H1 (cell line): ENCODE results near the gene RNFT2. TPM values are rescaled to one million over a fixed set of nuclear protein-coding genes. Genes with fewer than 3 reads are reported as not detected.

Experiments used
- CTCF ChIA-PET: fragments of 300-600 bp; sonication (Branson Sonifier 250); formaldehyde crosslinking; loops from one replicate; lab custom pipeline; 2021; ENCODE audit not compliant: partially characterized antibody; lab: Charles Lee
- POLR2A ChIA-PET: fragments of 300-600 bp; sonication (Branson Sonifier 250); formaldehyde crosslinking; loops from one replicate; lab custom pipeline; 2021; ENCODE audit warnings: inconsistent platforms; ENCODE audit not compliant: partially characterized antibody; lab: Charles Lee
- DNase-seq, 2 experiments: peaks; one replicate each; pipeline versions ENCODE4 v3.0.0 to v3.0.0-alpha.2; 2010 to 2022; ENCODE audit warnings: low spot score in 2 of 2, low read depth in 1 of 2, mixed read lengths in 1 of 2
- FAIRE-seq: peaks from 2 replicates; lab custom pipeline; 2011; peaks lifted over from hg19 to GRCh38; lab: Jason Lieb, UNC
- H2AFZ ChIP-seq: 2 replicates; pipeline ENCODE4 v1.8.1; 2012; ENCODE audit warnings: low read length, inconsistent platforms
- H2AK5ac ChIP-seq: 2 replicates; pipeline ENCODE4 v1.6.1; 2013; ENCODE audit warnings: low read depth, low read length
- H2BK120ac ChIP-seq: replicated peaks from 2 replicates; pipeline ENCODE3; 2013; ENCODE audit warnings: low read depth, low read length, inconsistent platforms
- H2BK12ac ChIP-seq: 2 replicates; pipeline ENCODE4 v1.6.1; 2013; ENCODE audit warnings: low read depth, low read length
- H2BK15ac ChIP-seq: 2 replicates; pipeline ENCODE4 v1.6.1; 2013; ENCODE audit warnings: low read length
- H2BK20ac ChIP-seq: 2 replicates; pipeline ENCODE4 v1.6.1; 2013; ENCODE audit warnings: low read length
- H2BK5ac ChIP-seq: 2 replicates; pipeline ENCODE4 v1.6.1; 2013; ENCODE audit warnings: low read depth, low read length
- H3K14ac ChIP-seq: 2 replicates; pipeline ENCODE4 v1.6.1; 2013; ENCODE audit warnings: inconsistent platforms; ENCODE audit not compliant: insufficient read length
- H3K18ac ChIP-seq: 2 replicates; pipeline ENCODE4 v1.6.1; 2013; ENCODE audit warnings: low read length; ENCODE audit errors: extremely low read depth
- H3K23ac ChIP-seq: 2 replicates; pipeline ENCODE4 v1.6.1; 2013; ENCODE audit warnings: inconsistent platforms; ENCODE audit not compliant: insufficient read length
- H3K23me2 ChIP-seq: 2 replicates; pipeline ENCODE4 v1.6.1; 2013; ENCODE audit warnings: low read depth, low read length
- H3K27ac ChIP-seq: 2 replicates; pipeline ENCODE4 v1.6.1; 2011; ENCODE audit warnings: low read depth, low read length, inconsistent platforms
- H3K27me3 ChIP-seq, 4 experiments: replicated peaks in 1 of 4; 1 replicate in 1 of 4; 2 replicates in 3 of 4; pipeline versions ENCODE4 v1.6.1 to v1.8.1; 2011 to 2013; ENCODE audit warnings: low read length in 3 of 4, mild to moderate bottlenecking in 3 of 4, inconsistent platforms in 2 of 4, mixed read lengths in 2 of 4, moderate library complexity in 1 of 4; ENCODE audit not compliant: control insufficient read depth in 3 of 4, insufficient read depth in 3 of 4; ENCODE audit errors: extremely low read depth in 1 of 4
- H3K36me3 ChIP-seq, 4 experiments: 2 replicates each; pipeline versions ENCODE4 v1.6.1 to v1.8.1; 2011 to 2013; ENCODE audit warnings: mild to moderate bottlenecking in 4 of 4, low read length in 3 of 4, moderate library complexity in 2 of 4, control low read depth in 1 of 4, inconsistent platforms in 1 of 4; ENCODE audit not compliant: insufficient read depth in 4 of 4, control insufficient read depth in 2 of 4
- H3K4ac ChIP-seq: replicated peaks from 2 replicates; pipeline ENCODE3; 2013; ENCODE audit warnings: low read length, low read depth, mixed read lengths, inconsistent platforms; ENCODE audit not compliant: insufficient read length
- H3K4me1 ChIP-seq, 4 experiments: replicated peaks in 1 of 4; 1 replicate in 1 of 4; 2 replicates in 3 of 4; pipeline versions ENCODE4 v1.6.1 to v1.8.1; 2011 to 2013; ENCODE audit warnings: low read length in 3 of 4, inconsistent platforms in 2 of 4, mixed read lengths in 1 of 4; ENCODE audit not compliant: insufficient read depth in 4 of 4, control insufficient read depth in 3 of 4
- H3K4me2 ChIP-seq, 2 experiments: 2 replicates each; pipeline versions ENCODE4 v1.6.1 to v1.8.1; 2011 to 2013; ENCODE audit warnings: low read depth in 2 of 2, low read length in 2 of 2, control low read depth in 1 of 2, inconsistent platforms in 1 of 2, mild to moderate bottlenecking in 1 of 2; ENCODE audit not compliant: insufficient read depth in 1 of 2
- H3K4me3 ChIP-seq, 4 experiments: fragments of 200-600, 300-600 bp in 1 of 4; sonication (generic), shearing (Covaris generic), sonication (Bioruptor Twin) in 1 of 4; 2 replicates each; pipeline versions ENCODE4 v1.5.1 to v1.8.1; 2011 to 2016; ENCODE audit warnings: low read length in 4 of 4, low read depth in 3 of 4, control low read depth in 2 of 4, inconsistent platforms in 2 of 4, mild to moderate bottlenecking in 2 of 4, mixed read lengths in 1 of 4, moderate library complexity in 1 of 4; ENCODE audit not compliant: insufficient read depth in 2 of 4; ENCODE audit errors: extremely low read depth in 1 of 4
- H3K56ac ChIP-seq: replicated peaks from 2 replicates; pipeline ENCODE3; 2013; ENCODE audit warnings: low read depth, mild to moderate bottlenecking, mixed read lengths, low read length, inconsistent platforms; ENCODE audit not compliant: insufficient read length
- H3K79me1 ChIP-seq: 2 replicates; pipeline ENCODE4 v1.6.1; 2013; ENCODE audit warnings: low read depth, low read length, control low read depth
- H3K79me2 ChIP-seq, 2 experiments: 2 replicates each; pipeline versions ENCODE4 v1.6.1 to v1.8.1; 2012 to 2013; ENCODE audit warnings: low read length in 2 of 2, mild to moderate bottlenecking in 2 of 2, inconsistent platforms in 1 of 2; ENCODE audit not compliant: insufficient read depth in 2 of 2, control insufficient read depth in 1 of 2
- H3K9ac ChIP-seq, 4 experiments: replicated peaks in 1 of 4; 1 replicate in 1 of 4; 2 replicates in 3 of 4; pipeline versions ENCODE4 v1.6.1 to v1.8.1; 2011 to 2013; ENCODE audit warnings: low read depth in 3 of 4, low read length in 3 of 4, control low read depth in 2 of 4, mild to moderate bottlenecking in 2 of 4, moderate library complexity in 2 of 4, inconsistent platforms in 1 of 4; ENCODE audit errors: extremely low read depth in 1 of 4
- H3K9me3 ChIP-seq, 2 experiments: 2 replicates each; pipeline versions ENCODE4 v1.6.1 to v1.8.1; 2012 to 2013; ENCODE audit warnings: mild to moderate bottlenecking in 2 of 2, moderate library complexity in 2 of 2, control low read depth in 1 of 2, inconsistent platforms in 1 of 2, low read depth in 1 of 2, low read length in 1 of 2, mixed read lengths in 1 of 2; ENCODE audit not compliant: insufficient read depth in 2 of 2
- H4K20me1 ChIP-seq, 2 experiments: replicated peaks in 1 of 2; 2 replicates each; pipeline versions ENCODE3 to v1.8.1; 2011 to 2013; ENCODE audit warnings: inconsistent platforms in 2 of 2, low read length in 2 of 2, mild to moderate bottlenecking in 1 of 2; ENCODE audit not compliant: insufficient read depth in 2 of 2, control insufficient read depth in 1 of 2
- H4K5ac ChIP-seq: 2 replicates; pipeline ENCODE4 v1.6.1; 2013; ENCODE audit warnings: low read length, low read depth, mixed read lengths, inconsistent platforms; ENCODE audit not compliant: insufficient read length
- H4K8ac ChIP-seq: 2 replicates; pipeline ENCODE4 v1.8.0; 2013; ENCODE audit warnings: mild to moderate bottlenecking, moderate library complexity, low read length, inconsistent platforms; ENCODE audit not compliant: insufficient read depth; ENCODE audit errors: extremely low read depth
- H4K91ac ChIP-seq: replicated peaks from 2 replicates; pipeline ENCODE3; 2013; ENCODE audit warnings: low read length, mixed read lengths, inconsistent platforms; ENCODE audit not compliant: insufficient read length
- BRCA1 ChIP-seq: IDR thresholded peaks from 2 replicates; pipeline ENCODE4 v1.6.1; 2012; ENCODE audit warnings: low read depth, low read length, improper control_type of control experiment
- CBX5 ChIP-seq: fragments of 300-800, 300-1000 bp; sonication (generic); IDR thresholded peaks from 2 replicates; pipeline ENCODE4 v1.7.1; 2016; ENCODE audit warnings: antibody characterized with exemption, low read length, low read depth
- CBX8 ChIP-seq: fragments of 300-800, 300-1000 bp; sonication (generic); IDR thresholded peaks from 2 replicates; pipeline ENCODE4 v1.7.1; 2016; ENCODE audit warnings: low read depth, low read length, borderline replicate concordance
- CHD2 ChIP-seq: IDR thresholded peaks from 2 replicates; pipeline ENCODE4 v1.6.1; 2012; ENCODE audit warnings: low read length, improper control_type of control experiment
- EGR1 ChIP-seq: IDR thresholded peaks from 2 replicates; pipeline ENCODE4 v1.6.1; 2011; ENCODE audit warnings: low read depth, low read length, borderline replicate concordance
- EZH2 ChIP-seq: fragments of 200-600 bp; sonication (generic); IDR thresholded peaks from 2 replicates; pipeline ENCODE4 v1.7.1; 2012; ENCODE audit warnings: low read depth, mild to moderate bottlenecking, moderate library complexity, low read length, inconsistent platforms; ENCODE audit not compliant: severe bottlenecking
- FOSL1 ChIP-seq: IDR thresholded peaks from 2 replicates; pipeline ENCODE4 v1.6.1; 2011; ENCODE audit warnings: mild to moderate bottlenecking, low read depth, low read length, moderate library complexity; ENCODE audit not compliant: insufficient read depth
- MAFK ChIP-seq: IDR thresholded peaks from 2 replicates; pipeline ENCODE4 v1.6.1; 2012; ENCODE audit warnings: low read depth, mild to moderate bottlenecking, improper control_type of control experiment, low read length
- NRF1 ChIP-seq: IDR thresholded peaks from 2 replicates; pipeline ENCODE4 v1.6.1; 2011; ENCODE audit warnings: mild to moderate bottlenecking, low read depth, low read length, improper control_type of control experiment
- POU5F1 ChIP-seq: IDR thresholded peaks from 2 replicates; pipeline ENCODE4 v1.6.1; 2011; ENCODE audit warnings: low read depth, mild to moderate bottlenecking, low read length, moderate library complexity
- SIX5 ChIP-seq: IDR thresholded peaks from 2 replicates; pipeline ENCODE4 v1.6.1; 2011; ENCODE audit warnings: mild to moderate bottlenecking, low read depth, low read length
- SP1 ChIP-seq: IDR thresholded peaks from 2 replicates; pipeline ENCODE4 v1.6.1; 2011; ENCODE audit warnings: low read depth, low read length
- SUZ12 ChIP-seq: fragments of 200-600 bp; sonication (generic); IDR thresholded peaks from 2 replicates; pipeline ENCODE4 v1.6.1; 2012; ENCODE audit warnings: mild to moderate bottlenecking, inconsistent platforms, low read length, moderate library complexity, mixed read lengths
- WGBS, 2 experiments: shearing (Covaris generic) in 1 of 2; methylation state at CpG; one replicate each; pipeline versions ENCODE4 v1.1.6 to v1.1.7; 2013 to 2015; ENCODE audit warnings: low lambda C conversion rate in 2 of 2, mixed read lengths in 2 of 2, inconsistent platforms in 1 of 2, low coverage in 1 of 2, missing lambda C conversion rate in 1 of 2; ENCODE audit not compliant: insufficient replicate concordance in 2 of 2, insufficient coverage in 1 of 2, insufficient read length in 1 of 2; ENCODE audit errors: extremely low coverage in 1 of 2, missing lambda C conversion rate in 1 of 2; 5-methylcytosine and 5-hydroxymethylcytosine counted together
- polyA plus RNA-seq, 7 experiments: library from polyadenylated mRNA; depleted of rRNA in 3 of 7; stranded (reverse) in 5 of 7; unstranded in 2 of 7; fragments of >200 nt in 5 of 7; fragments of 200-250 nt in 2 of 7; gene quantifications; 1 replicate in 5 of 7; 2 replicates in 1 of 7; 4 replicates in 1 of 7; pipeline versions ENCODE4 v1.2.1 to v1.2.3, GENCODE V29; 2011 to 2013; ENCODE audit warnings: missing spikeins in 2 of 7, mixed read lengths in 2 of 7
- total RNA-seq: library from RNA; stranded (reverse); fragmentation: NEBNext Ultra II Directional; extraction: Animal tissue kit (Norgen Biotek cat#: 25700); gene quantifications from 2 replicates; pipeline ENCODE4 v1.2.1, GENCODE V29; 2021
- TF ChIP-seq, protein P1 (sequence below): IDR thresholded peaks from 2 replicates; pipeline ENCODE4 v1.6.1; 2011; ENCODE audit warnings: low read depth, mild to moderate bottlenecking, low read length; ENCODE audit not compliant: insufficient read depth

The RNFT2 gene
- total and polyA plus RNA-seq, 2 of the 8 experiments (the other 6 are each of a cell fraction or from before 2014, with no cell fraction given), result 14.2 to 33.1 TPM

- no peak overlapping the region for H3K4me3 ChIP-seq
- DNase-seq (no peak), FAIRE-seq (no peak)
- no peak overlapping the region for H2AFZ ChIP-seq
- H3K27me3 ChIP-seq, result peaks cover 0 to 10% (median 6%) of the 10 kb centered on the region in 4 experiments; a peak in 6 of 7 replicates
- H3K18ac ChIP-seq, result no peak overlapping the region
- no peak overlapping the region for H2BK20ac ChIP-seq
- no peak overlapping the region for H3K23ac ChIP-seq
- H4K8ac ChIP-seq, result no peak overlapping the region
- no peaks in the 10 kb centered on the region for H3K79me1 ChIP-seq
- H3K9me3 ChIP-seq, result no peaks in the 10 kb centered on the region
- H2AK5ac ChIP-seq, result no peak overlapping the region
- H3K4me1 ChIP-seq, result peaks cover 0 to 10% (median 4%) of the 10 kb centered on the region in 4 experiments; a peak in 5 of 7 replicates
- H2BK120ac ChIP-seq, result no peak overlapping the region
- no peak overlapping the region for H3K14ac ChIP-seq
- H3K4ac ChIP-seq, result no peak overlapping the region
- ChIA-PET CTCF (interaction anchor here (0.6 to 1.8 kb wide), 5 partner anchors 17 to 746 kb away, joined by 3 to 7 read pairs (median 4); no protein-coding TSS in a partner anchor), POLR2A (no interaction called here)
- no peaks in the 10 kb centered on the region for H3K79me2 ChIP-seq
- no peaks in the 10 kb centered on the region for H3K36me3 ChIP-seq
- WGBS, 2 experiments, result 79% methylated on average over 3 of the region's 3 CpGs; no CpG with 5 or more reads in 1 of the 2 experiments
- no peak overlapping the region for H2BK5ac ChIP-seq
- no peak overlapping the region for H3K27ac ChIP-seq
- no peak overlapping the region for H3K9ac ChIP-seq
- no peak overlapping the region for H4K91ac ChIP-seq
- no peak overlapping the region; a peak in 1 of 4 replicates for H3K4me2 ChIP-seq
- H4K5ac ChIP-seq, result no peak overlapping the region
- no peak overlapping the region for H3K56ac ChIP-seq
- H2BK12ac ChIP-seq, result no peak overlapping the region
- H2BK15ac ChIP-seq, result no peak overlapping the region
- TF ChIP-seq, protein P1, sequence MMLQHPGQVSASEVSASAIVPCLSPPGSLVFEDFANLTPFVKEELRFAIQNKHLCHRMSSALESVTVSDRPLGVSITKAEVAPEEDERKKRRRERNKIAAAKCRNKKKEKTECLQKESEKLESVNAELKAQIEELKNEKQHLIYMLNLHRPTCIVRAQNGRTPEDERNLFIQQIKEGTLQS, result no peak
- no peak for TF ChIP-seq SUZ12
- TF ChIP-seq CHD2, result no peak
- TF ChIP-seq FOSL1, result no peak
- no peak for TF ChIP-seq EZH2
- no peak for TF ChIP-seq CBX5
- no peak for TF ChIP-seq SP1
- TF ChIP-seq MAFK, result no peak
- no peak for TF ChIP-seq CBX8
- TF ChIP-seq POU5F1, result no peak
- no peak for TF ChIP-seq BRCA1
- no peak for TF ChIP-seq EGR1
- TF ChIP-seq NRF1, result no peak
- no peak for TF ChIP-seq SIX5
- H3K23me2 ChIP-seq, result 0 out of 2 replicates have a peak, but pooled peaks cover 5% of the 10 kb centered on the region
- H4K20me1 ChIP-seq, result no peaks in the 10 kb centered on the region
Observed at GRCh38 chr12:116692605-116693004, 45.5 kb upstream of the RNFT2 start.
